Parathyroid adenoma (tissue), 2 donors: Measurements from ENCODE around the gene ZNF92.
"Not testable (repeated sequence)": the region's sequence is repeated elsewhere in the genome, so short reads cannot be mapped to it uniquely, and the experiment has no call there.

Experiments
- H2AFZ ChIP-seq: fragments of 300-600 bp; sonication (generic); one replicate; pipeline ENCODE4 v1.7.0; 2017; ENCODE audit warnings: antibody characterized with exemption, mild to moderate bottlenecking
- H3K27ac ChIP-seq: fragments of 300-600 bp; sonication (generic); one replicate; pipeline ENCODE4 v1.7.0; 2017
- H3K27me3 ChIP-seq: fragments of 300-600 bp; sonication (generic); one replicate; pipeline ENCODE4 v1.7.0; 2017; ENCODE audit warnings: low read length; ENCODE audit not compliant: control insufficient read depth, insufficient read depth
- H3K36me3 ChIP-seq: fragments of 300-600 bp; sonication (generic); one replicate; pipeline ENCODE4 v1.7.0; 2017; ENCODE audit warnings: low read length; ENCODE audit not compliant: control insufficient read depth, insufficient read depth
- H3K4me1 ChIP-seq: fragments of 300-600 bp; sonication (generic); one replicate; pipeline ENCODE4 v1.7.0; 2017; ENCODE audit warnings: control low read depth
- H3K4me2 ChIP-seq: fragments of 300-600 bp; sonication (generic); one replicate; pipeline ENCODE4 v1.7.0; 2017; ENCODE audit warnings: low read length
- H3K4me3 ChIP-seq: fragments of 300-600 bp; sonication (generic); one replicate; pipeline ENCODE4 v1.7.0; 2017; ENCODE audit warnings: low read depth, low read length
- H3K79me2 ChIP-seq: fragments of 300-600 bp; sonication (generic); one replicate; pipeline ENCODE4 v1.7.0; 2017; ENCODE audit warnings: control low read depth
- H3K9ac ChIP-seq: fragments of 300-600 bp; sonication (generic); one replicate; pipeline ENCODE4 v1.7.0; 2017; ENCODE audit warnings: mild to moderate bottlenecking
- H3K9me3 ChIP-seq: fragments of 300-600 bp; sonication (generic); one replicate; pipeline ENCODE4 v1.7.0; 2017; ENCODE audit warnings: low read length; ENCODE audit not compliant: control insufficient read depth
- TF ChIP-seq, protein P1 (sequence below): fragments of 300-600 bp; sonication (generic); IDR thresholded peaks from one replicate; pipeline ENCODE4 v1.7.0; 2017; ENCODE audit warnings: antibody characterized with exemption, mild to moderate bottlenecking
- donor health status: primary hyperparathyroidism.

Gene ZNF92

DNA sequence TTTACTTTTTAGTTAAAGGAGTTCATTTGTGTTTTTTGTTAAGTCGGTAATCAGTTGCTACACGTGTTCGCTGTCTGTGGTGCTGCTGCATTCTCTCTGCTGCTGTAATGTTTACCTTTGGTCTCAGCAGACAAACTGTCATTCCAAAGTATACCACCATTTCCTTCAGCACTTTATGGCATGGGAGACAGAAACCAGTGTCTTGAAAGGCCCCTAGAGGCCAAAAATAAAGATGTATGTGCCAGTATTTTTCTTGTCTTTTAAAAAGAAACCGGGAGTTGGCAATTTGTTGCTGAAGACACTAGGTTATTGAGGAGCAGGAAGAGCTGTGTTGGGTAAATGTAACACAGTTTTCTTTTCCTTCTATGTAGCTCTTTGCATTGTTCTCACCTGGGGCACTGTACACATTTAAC, 24.1 kb downstream of the ZNF92 start:
- no peaks in the 10 kb centered on the region for H3K36me3 ChIP-seq
- H3K9ac ChIP-seq, result no peak overlapping the region
- TF ChIP-seq, protein P1, sequence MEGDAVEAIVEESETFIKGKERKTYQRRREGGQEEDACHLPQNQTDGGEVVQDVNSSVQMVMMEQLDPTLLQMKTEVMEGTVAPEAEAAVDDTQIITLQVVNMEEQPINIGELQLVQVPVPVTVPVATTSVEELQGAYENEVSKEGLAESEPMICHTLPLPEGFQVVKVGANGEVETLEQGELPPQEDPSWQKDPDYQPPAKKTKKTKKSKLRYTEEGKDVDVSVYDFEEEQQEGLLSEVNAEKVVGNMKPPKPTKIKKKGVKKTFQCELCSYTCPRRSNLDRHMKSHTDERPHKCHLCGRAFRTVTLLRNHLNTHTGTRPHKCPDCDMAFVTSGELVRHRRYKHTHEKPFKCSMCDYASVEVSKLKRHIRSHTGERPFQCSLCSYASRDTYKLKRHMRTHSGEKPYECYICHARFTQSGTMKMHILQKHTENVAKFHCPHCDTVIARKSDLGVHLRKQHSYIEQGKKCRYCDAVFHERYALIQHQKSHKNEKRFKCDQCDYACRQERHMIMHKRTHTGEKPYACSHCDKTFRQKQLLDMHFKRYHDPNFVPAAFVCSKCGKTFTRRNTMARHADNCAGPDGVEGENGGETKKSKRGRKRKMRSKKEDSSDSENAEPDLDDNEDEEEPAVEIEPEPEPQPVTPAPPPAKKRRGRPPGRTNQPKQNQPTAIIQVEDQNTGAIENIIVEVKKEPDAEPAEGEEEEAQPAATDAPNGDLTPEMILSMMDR, result no peak
- H3K9me3 ChIP-seq, result no peaks in the 10 kb centered on the region
- H3K79me2 ChIP-seq, result peaks cover 5% of the 10 kb centered on the region
- no peak overlapping the region for H3K4me2 ChIP-seq
- no peak overlapping the region for H2AFZ ChIP-seq
- no peaks in the 10 kb centered on the region for H3K27me3 ChIP-seq
- no peak overlapping the region for H3K4me3 ChIP-seq
- no peaks in the 10 kb centered on the region for H3K4me1 ChIP-seq
- no peak overlapping the region for H3K27ac ChIP-seq

DNA sequence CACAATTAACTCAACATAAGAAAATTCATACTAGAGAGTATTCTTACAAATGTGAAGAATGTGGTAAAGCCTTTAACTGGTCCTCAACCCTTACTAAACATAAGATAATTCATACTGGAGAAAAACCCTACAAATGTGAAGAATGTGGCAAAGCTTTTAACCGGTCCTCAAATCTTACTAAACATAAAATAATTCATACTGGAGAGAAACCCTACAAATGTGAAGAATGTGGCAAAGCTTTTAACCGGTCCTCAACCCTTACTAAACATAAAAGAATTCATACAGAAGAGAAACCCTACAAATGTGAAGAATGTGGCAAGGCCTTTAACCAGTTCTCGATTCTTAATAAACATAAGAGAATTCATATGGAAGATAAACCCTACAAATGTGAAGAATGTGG, 25.0 kb downstream of the ZNF92 start:
- H3K4me3 ChIP-seq, H3K4me1 ChIP-seq, H3K9ac ChIP-seq, H3K27me3 ChIP-seq, H3K4me2 ChIP-seq, H3K79me2 ChIP-seq, H3K36me3 ChIP-seq, H3K9me3 ChIP-seq, H3K27ac ChIP-seq, H2AFZ ChIP-seq: not testable (repeated sequence)

DNA sequence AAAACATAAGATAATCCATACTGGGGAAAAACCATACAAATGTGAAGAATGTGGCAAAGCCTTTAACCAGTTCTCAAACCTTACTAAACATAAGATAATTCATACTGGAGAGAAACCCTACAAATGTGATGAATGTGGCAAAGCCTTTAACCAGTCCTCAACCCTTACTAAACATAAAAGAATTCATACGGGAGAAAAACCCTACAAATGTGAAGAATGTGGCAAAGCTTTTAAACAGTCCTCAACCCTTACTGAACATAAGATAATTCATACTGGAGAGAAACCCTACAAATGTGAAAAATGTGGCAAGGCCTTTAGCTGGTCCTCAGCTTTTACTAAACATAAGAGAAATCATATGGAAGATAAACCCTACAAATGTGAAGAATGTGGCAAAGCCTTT, 25.4 kb downstream of the ZNF92 start:
- H3K9me3 ChIP-seq, H3K27me3 ChIP-seq, H3K4me3 ChIP-seq, H2AFZ ChIP-seq, H3K9ac ChIP-seq, H3K27ac ChIP-seq, H3K4me1 ChIP-seq, H3K36me3 ChIP-seq, H3K4me2 ChIP-seq, H3K79me2 ChIP-seq: not testable (repeated sequence)

DNA sequence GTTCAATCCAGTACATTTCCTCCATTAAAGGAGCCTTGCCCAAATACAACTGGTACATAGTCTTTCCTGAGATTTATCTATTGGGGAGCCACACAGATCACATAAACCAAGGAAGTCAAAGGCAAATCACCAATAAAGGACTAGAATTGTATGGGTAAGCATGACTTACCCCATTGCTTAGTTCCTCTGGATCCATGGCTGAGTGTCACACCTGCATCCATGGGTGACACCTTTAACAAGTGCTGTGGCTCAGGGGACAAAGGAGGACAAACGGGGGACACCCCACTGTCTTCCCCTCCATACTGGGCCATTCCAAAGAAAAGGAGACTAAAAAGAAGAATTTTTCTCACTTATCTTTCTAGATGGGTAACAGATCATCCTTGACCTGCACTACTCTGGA, 30.4 kb downstream of the ZNF92 start:
- Histone ChIP-seq H3K79me2 (no peaks in the 10 kb centered on the region), H3K27ac (no peak overlapping the region), H3K4me3 (no peak overlapping the region), H3K9ac (no peak overlapping the region), H3K36me3 (no peaks in the 10 kb centered on the region), H3K9me3 (no peaks in the 10 kb centered on the region), H3K4me2 (no peak overlapping the region), H2AFZ (no peak overlapping the region), H3K4me1 (no peaks in the 10 kb centered on the region), H3K27me3 (no peaks in the 10 kb centered on the region)
- TF ChIP-seq, protein P1, result no peak

DNA sequence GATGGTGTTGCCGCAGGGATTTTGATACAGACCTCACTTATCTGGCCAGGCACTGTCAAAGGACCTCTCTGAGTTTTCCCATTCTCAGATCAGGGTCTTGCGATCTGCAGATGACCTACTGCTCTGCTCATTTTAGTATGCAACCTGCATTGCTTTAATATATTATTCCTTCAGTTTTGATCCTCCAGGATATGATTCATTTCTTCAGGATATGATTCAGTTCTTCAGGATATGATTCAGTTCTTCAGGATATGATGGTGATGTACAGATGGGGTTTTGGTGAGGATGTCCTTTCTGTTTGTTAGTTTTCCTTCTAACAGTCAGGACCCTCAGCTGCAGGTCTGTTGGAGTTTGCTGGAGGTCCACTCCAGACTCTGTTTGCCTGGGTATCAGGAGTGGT, 33.1 kb downstream of the ZNF92 start:
- H3K36me3 ChIP-seq, H3K79me2 ChIP-seq, H3K9me3 ChIP-seq, H3K4me2 ChIP-seq, H3K27ac ChIP-seq, H3K4me1 ChIP-seq, H3K27me3 ChIP-seq, H3K4me3 ChIP-seq, H2AFZ ChIP-seq, H3K9ac ChIP-seq: not testable (repeated sequence)

DNA sequence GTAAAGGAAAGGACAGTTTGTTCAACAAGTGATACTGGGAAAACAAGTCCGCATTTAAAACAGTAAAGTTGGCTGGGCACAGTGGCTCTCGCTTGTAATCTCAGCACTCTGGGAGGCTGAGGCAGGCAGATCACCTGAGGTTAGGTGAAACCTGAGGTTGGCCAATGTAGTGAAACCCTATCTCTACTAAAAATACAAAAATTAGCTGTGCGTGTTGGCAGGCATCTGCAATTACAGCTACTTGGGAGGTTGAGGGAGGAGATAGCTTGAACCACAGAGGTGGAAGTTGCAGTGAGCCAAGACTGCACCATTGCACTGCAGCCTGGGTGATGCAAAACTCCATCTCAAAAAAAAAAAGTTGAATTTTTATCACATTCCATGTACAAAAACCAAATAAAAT, 35.7 kb downstream of the ZNF92 start:
- no peak overlapping the region for H3K27ac ChIP-seq
- H3K4me3 ChIP-seq, result no peak overlapping the region
- H2AFZ ChIP-seq, result no peak overlapping the region
- H3K9me3 ChIP-seq, result no peaks in the 10 kb centered on the region
- H3K9ac ChIP-seq, result no peak overlapping the region
- H3K79me2 ChIP-seq, result no peaks in the 10 kb centered on the region
- no peaks in the 10 kb centered on the region for H3K27me3 ChIP-seq
- TF ChIP-seq, protein P1, result no peak
- H3K4me2 ChIP-seq, result no peak overlapping the region
- no peaks in the 10 kb centered on the region for H3K4me1 ChIP-seq
- no peaks in the 10 kb centered on the region for H3K36me3 ChIP-seq
